Muscle of leg (tissue), 11 donors: Measurements from ENCODE around the gene IMMP2L. TPM values are rescaled to one million over a fixed set of nuclear protein-coding genes. Genes with fewer than 3 reads are reported as not detected.

ENCODE experiments used
- DNase-seq: peaks from one replicate; pipeline ENCODE4 v3.0.0; 2013
- H3K27ac ChIP-seq: one replicate; pipeline ENCODE4 v1.5.1; 2013; ENCODE audit warnings: mild to moderate bottlenecking, low read length, control low read depth
- H3K27me3 ChIP-seq: one replicate; pipeline ENCODE4 v1.6.1; 2013; ENCODE audit warnings: low read length; ENCODE audit not compliant: control insufficient read depth, insufficient read depth
- H3K36me3 ChIP-seq: one replicate; pipeline ENCODE4 v1.6.1; 2013; ENCODE audit warnings: low read length; ENCODE audit not compliant: control insufficient read depth, insufficient read depth
- H3K4me1 ChIP-seq: one replicate; pipeline ENCODE4 v1.6.1; 2013; ENCODE audit warnings: low read length; ENCODE audit not compliant: control insufficient read depth, insufficient read depth
- H3K4me3 ChIP-seq: one replicate; pipeline ENCODE4 v1.5.1; 2013; ENCODE audit warnings: low read length, control low read depth
- H3K9me3 ChIP-seq: replicated peaks from 2 replicates; pipeline ENCODE4 v1.6.1; 2013; ENCODE audit warnings: low read depth, low read length; ENCODE audit not compliant: control insufficient read depth
- WGBS: methylation state at CpG from one replicate; pipeline ENCODE4 v1.1.5; 2013; ENCODE audit warnings: missing lambda C conversion rate; ENCODE audit not compliant: insufficient coverage; 5-methylcytosine and 5-hydroxymethylcytosine counted together
- polyA plus RNA-seq, 8 donors: library from polyadenylated mRNA; unstranded; fragments of 120-200 nt; gene quantifications; one replicate each; pipeline versions ENCODE4 v1.2.1 to v1.2.3, GENCODE V29; 2013; ENCODE audit warnings: inconsistent platforms in 1 of 8, low replicate concordance in 1 of 8; ENCODE audit not compliant: insufficient read length in 8 of 8, insufficient read depth in 1 of 8
- total RNA-seq: library from RNA; stranded (reverse); fragments of 120-200 nt; gene quantifications from one replicate; pipeline ENCODE4 v1.2.4, GENCODE V29; 2013

Gene IMMP2L
- total and polyA plus RNA-seq, 9 donors = 15.0 to 20.4 (median 17.1) TPM

- H3K4me1 ChIP-seq = no peaks in the 10 kb centered on the region
- no peaks in the 10 kb centered on the region for H3K27me3 ChIP-seq
- peak; percentile 79 for DNase-seq
- no peaks in the 10 kb centered on the region for H3K9me3 ChIP-seq
- no peaks in the 10 kb centered on the region for H3K36me3 ChIP-seq
- H3K27ac ChIP-seq = no peak overlapping the region
- no peak overlapping the region for H3K4me3 ChIP-seq
These were observed 75.7 kb downstream of the IMMP2L start for GRCh38 chr7:111486472-111487142.

- H3K9me3 ChIP-seq = no peaks in the 10 kb centered on the region
- WGBS = no CpG with 5 or more reads among the region's 4 CpGs
- no peaks in the 10 kb centered on the region for H3K36me3 ChIP-seq
- no peak for DNase-seq
- H3K27me3 ChIP-seq = no peaks in the 10 kb centered on the region
- H3K4me3 ChIP-seq = no peak overlapping the region
- no peak overlapping the region for H3K27ac ChIP-seq
- H3K4me1 ChIP-seq = no peaks in the 10 kb centered on the region
These were observed 76.5 kb downstream of the IMMP2L start for GRCh38 chr7:111485701-111486380.

GRCh38 chr7:111483078-111483477, 79.2 kb downstream of the IMMP2L start:
- no CpG with 5 or more reads among the region's 2 CpGs for WGBS
- no peaks in the 10 kb centered on the region for H3K27me3 ChIP-seq
- H3K4me1 ChIP-seq = no peaks in the 10 kb centered on the region

GRCh38 chr7:111477462-111478225, 84.6 kb downstream of the IMMP2L start:
- Histone ChIP-seq H3K27me3 (no peaks in the 10 kb centered on the region), H3K4me3 (no peak overlapping the region), H3K9me3 (no peaks in the 10 kb centered on the region), H3K4me1 (no peaks in the 10 kb centered on the region), H3K36me3 (no peaks in the 10 kb centered on the region), H3K27ac (no peak overlapping the region)
- no peak for DNase-seq
- WGBS = no CpG with 5 or more reads among the region's 4 CpGs

More at GRCh38 chr7:111483078-111483477, 79.2 kb downstream of the IMMP2L start:
- no peak for DNase-seq
- H3K4me3 ChIP-seq = no peak overlapping the region
- H3K9me3 ChIP-seq = no peaks in the 10 kb centered on the region
- H3K27ac ChIP-seq = no peak overlapping the region
- no peaks in the 10 kb centered on the region for H3K36me3 ChIP-seq

- no peaks in the 10 kb centered on the region for H3K9me3 ChIP-seq
- no peaks in the 10 kb centered on the region for H3K36me3 ChIP-seq
- WGBS = 80% methylated on average over 1 of the region's 2 CpGs
- no peaks in the 10 kb centered on the region for H3K27me3 ChIP-seq
- DNase-seq = no peak
- H3K27ac ChIP-seq = no peak overlapping the region
- H3K4me3 ChIP-seq = no peak overlapping the region
- H3K4me1 ChIP-seq = no peaks in the 10 kb centered on the region
These were observed 85.6 kb downstream of the IMMP2L start for GRCh38 chr7:111476586-111477293.

- Histone ChIP-seq H3K9me3 (no peaks in the 10 kb centered on the region), H3K4me1 (no peaks in the 10 kb centered on the region), H3K36me3 (no peaks in the 10 kb centered on the region), H3K27ac (no peak overlapping the region), H3K4me3 (no peak overlapping the region), H3K27me3 (no peaks in the 10 kb centered on the region)
- peak; percentile 26 for DNase-seq
- WGBS = no CpG with 5 or more reads among the region's 1 CpG
These were observed 86.3 kb downstream of the IMMP2L start for GRCh38 chr7:111475959-111476358.

GRCh38 chr7:111475419-111475748, 86.9 kb downstream of the IMMP2L start:
- Histone ChIP-seq H3K4me3 (no peak overlapping the region), H3K9me3 (no peaks in the 10 kb centered on the region), H3K36me3 (no peaks in the 10 kb centered on the region), H3K4me1 (no peaks in the 10 kb centered on the region), H3K27ac (no peak overlapping the region), H3K27me3 (no peaks in the 10 kb centered on the region)
- WGBS = no CpG with 5 or more reads among the region's 1 CpG
- DNase-seq = no peak

GRCh38 chr7:111474723-111475418, 87.4 kb downstream of the IMMP2L start:
- H3K36me3 ChIP-seq = no peaks in the 10 kb centered on the region
- H3K27me3 ChIP-seq = no peaks in the 10 kb centered on the region
- no peak overlapping the region for H3K4me3 ChIP-seq
- H3K27ac ChIP-seq = no peak overlapping the region
- no peaks in the 10 kb centered on the region for H3K9me3 ChIP-seq
- 60% methylated on average over 1 of the region's 4 CpGs for WGBS
- peak; percentile 21 for DNase-seq
- H3K4me1 ChIP-seq = no peaks in the 10 kb centered on the region

GRCh38 chr7:111473449-111474198, 88.7 kb downstream of the IMMP2L start:
- Histone ChIP-seq H3K27ac (no peak overlapping the region), H3K27me3 (no peaks in the 10 kb centered on the region), H3K36me3 (no peaks in the 10 kb centered on the region), H3K4me3 (no peak overlapping the region), H3K9me3 (peaks cover 2% of the 10 kb centered on the region), H3K4me1 (no peaks in the 10 kb centered on the region)
- no CpG with 5 or more reads among the region's 2 CpGs for WGBS
- DNase-seq = no peak
